Uterus (tissue), 2 donors: Measurements from ENCODE around the gene FTH1.

Experiments
- CTCF ChIP-seq, 4 experiments: fragments of 200-600 bp in 2 of 4; fragments of 450-650 bp in 2 of 4; sonication (generic) in 2 of 4; IDR thresholded peaks; one replicate each; pipeline ENCODE4 v1.5.1; 2016 to 2019; ENCODE audit warnings: antibody characterized with exemption in 4 of 4, mild to moderate bottlenecking in 2 of 4, moderate library complexity in 1 of 4
- POLR2A ChIP-seq, 2 donors: fragments of 450-650 bp; IDR thresholded peaks; one replicate each; pipeline ENCODE4 v1.6.1; 2016; ENCODE audit warnings: antibody characterized with exemption in 2 of 2, mild to moderate bottlenecking in 1 of 2, moderate library complexity in 1 of 2

- TF ChIP-seq POLR2A (IDR thresholded peaks at IDR 0.05) (peak in 1 of 2 donors; percentile 5), CTCF (IDR thresholded peaks at IDR 0.05) (peak; percentile 93 to 97 (median 97))
These were observed 19.8 kb downstream of the FTH1 start for GRCh38 chr11:61947486-61948210.
